ENCODE results near the gene AHCY. TPM values are rescaled to one million over a fixed set of nuclear protein-coding genes. Genes with fewer than 3 reads are reported as not detected.

Gene AHCY
- total RNA-seq, 1 experiment from 2014 or later, result 273 TPM

- Histone ChIP-seq H3F3A (ENCODE audit: insufficient read depth, low read depth) (no peaks in the 10 kb centered on the region), H3K79me2 (ENCODE audit: low read depth) (no peaks in the 10 kb centered on the region), H3K27me3 (ENCODE audit: insufficient read depth, low read depth) (no peaks in the 10 kb centered on the region), H3K36me3 (ENCODE audit: low read depth) (no peaks in the 10 kb centered on the region), H3K27ac (no peak overlapping the region), H3K4me1 (replicated peaks; ENCODE audit: insufficient read depth) (no peaks in the 10 kb centered on the region), H4K20me1 (ENCODE audit: insufficient read depth) (no peaks in the 10 kb centered on the region), H3K9me2 (ENCODE audit: insufficient read depth) (no peaks in the 10 kb centered on the region), H2AFZ (no peak overlapping the region), H3K4me2 (no peak overlapping the region), H3K9me3 (ENCODE audit: insufficient read depth, low read depth) (peaks cover 17% of the 10 kb centered on the region), H3K4me3 (no peak overlapping the region)
- POLR2A ChIA-PET (ENCODE audit: unreplicated experiment), result no interaction called here
- BruUV-seq (replicated peaks), result no TSS peak
- intact Hi-C loops (cut with micrococcal nuclease; ENCODE audit: unreplicated experiment), result no loop called here
- no peak for DNase-seq
- CTCF ChIA-PET, result interaction anchor here (0.6 kb wide), 1 partner anchor 11 kb away, joined by 5 read pairs; no protein-coding TSS in a partner anchor
- TF ChIP-seq EZH2 (IDR thresholded peaks at IDR 0.05; ENCODE audit: low read depth) (no peak), CTCF (conservative IDR thresholded peaks at IDR 0.05) (no peak)
These were observed 67.3 kb downstream of the AHCY start for GRCh38 chr20:34235875-34236274.

- H3K4me1 ChIP-seq (replicated peaks; ENCODE audit: insufficient read depth), result no peaks in the 10 kb centered on the region
- no peaks in the 10 kb centered on the region for H4K20me1 ChIP-seq (ENCODE audit: insufficient read depth)
- TF ChIP-seq CTCF (conservative IDR thresholded peaks at IDR 0.05) (no peak), EZH2 (IDR thresholded peaks at IDR 0.05; ENCODE audit: low read depth) (no peak)
- CTCF ChIA-PET, result no interaction called here
- no peaks in the 10 kb centered on the region for H3K36me3 ChIP-seq (ENCODE audit: low read depth)
- no peak overlapping the region for H3K27ac ChIP-seq
- H3K79me2 ChIP-seq (ENCODE audit: low read depth), result no peaks in the 10 kb centered on the region
- no peaks in the 10 kb centered on the region for H3K27me3 ChIP-seq (ENCODE audit: insufficient read depth, low read depth)
- no TSS peak for BruUV-seq (replicated peaks)
- no peak overlapping the region for H3K4me3 ChIP-seq
- intact Hi-C loops (cut with micrococcal nuclease; ENCODE audit: unreplicated experiment), result no loop called here
- POLR2A ChIA-PET (ENCODE audit: unreplicated experiment), result no interaction called here
- H3F3A ChIP-seq (ENCODE audit: insufficient read depth, low read depth), result no peaks in the 10 kb centered on the region
- no peak overlapping the region for H3K4me2 ChIP-seq
- no peak overlapping the region for H2AFZ ChIP-seq
- no peaks in the 10 kb centered on the region for H3K9me2 ChIP-seq (ENCODE audit: insufficient read depth)
- peaks cover 17% of the 10 kb centered on the region for H3K9me3 ChIP-seq (ENCODE audit: insufficient read depth, low read depth)
- DNase-seq, result no peak
These were observed 69.5 kb downstream of the AHCY start for GRCh38 chr20:34233687-34234086.

- Histone ChIP-seq H3K36me3 (ENCODE audit: low read depth) (no peaks in the 10 kb centered on the region), H3K4me1 (replicated peaks; ENCODE audit: insufficient read depth) (no peaks in the 10 kb centered on the region), H3K9me3 (ENCODE audit: insufficient read depth, low read depth) (peaks cover 8% of the 10 kb centered on the region), H3K79me2 (ENCODE audit: low read depth) (no peaks in the 10 kb centered on the region), H3K9me2 (ENCODE audit: insufficient read depth) (no peaks in the 10 kb centered on the region), H3K27me3 (ENCODE audit: insufficient read depth, low read depth) (no peaks in the 10 kb centered on the region), H2AFZ (no peak overlapping the region), H3K4me3 (no peak overlapping the region), H4K20me1 (ENCODE audit: insufficient read depth) (no peaks in the 10 kb centered on the region), H3F3A (ENCODE audit: insufficient read depth, low read depth) (no peaks in the 10 kb centered on the region), H3K4me2 (no peak overlapping the region), H3K27ac (no peak overlapping the region)
- DNase-seq, result no peak
- intact Hi-C loops (cut with micrococcal nuclease; ENCODE audit: unreplicated experiment), result no loop called here
- ChIA-PET CTCF (interaction anchor here (0.7 kb wide), 1 partner anchor 42 kb away, joined by 11 read pairs; no protein-coding TSS in a partner anchor), POLR2A (ENCODE audit: unreplicated experiment) (no interaction called here)
- TF ChIP-seq CTCF (conservative IDR thresholded peaks at IDR 0.05), result no peak
- no peak for TF ChIP-seq EZH2 (IDR thresholded peaks at IDR 0.05; ENCODE audit: low read depth)
- BruUV-seq (replicated peaks), result no TSS peak
These were observed 70.6 kb downstream of the AHCY start for GRCh38 chr20:34232494-34233087.
